OCI-LY1 (cell line): Measurements from ENCODE around the gene UCHL5.

Source experiments
- CTCF ChIP-seq: fragments of 200-600 bp; sonication (generic), shearing (Covaris generic); IDR thresholded peaks from 2 replicates; pipeline ENCODE4 v1.5.1; 2017; ENCODE audit warnings: mild to moderate bottlenecking, antibody characterized with exemption, low read length, moderate library complexity, mixed read lengths
- EZH2 ChIP-seq: fragments of 200-600 bp; sonication (generic), shearing (Covaris generic); IDR thresholded peaks from 2 replicates; pipeline ENCODE4 v1.8.0; 2017; ENCODE audit warnings: borderline replicate concordance, mixed run types, mild to moderate bottlenecking, antibody characterized with exemption, low read length, moderate library complexity, mixed read lengths

GRCh38 chr1:193104502-193104906 is 45.3 kb upstream of the UCHL5 start:
- TF ChIP-seq CTCF (no peak), EZH2 (no peak)
